Measurements from ENCODE around the gene BCAR3. TPM values are rescaled to one million over a fixed set of nuclear protein-coding genes. Genes with fewer than 3 reads are reported as not detected.

Gene BCAR3
- total RNA-seq, 1 experiment from 2014 or later = 33.9 TPM

GRCh38 chr1:93611668-93612067 lies 70.0 kb downstream of the BCAR3 start:
- CTCF ChIA-PET = no interaction called here
- no peak overlapping the region for H3K4me3 ChIP-seq (ENCODE audit: low read depth in 2 of 2, low read length in 2 of 2)
- no peaks in the 10 kb centered on the region for H3K27me3 ChIP-seq (ENCODE audit: control insufficient read depth, insufficient read depth, low read length)
- no peak for ATAC-seq
- peaks cover 56% of the 10 kb centered on the region for H3K4me1 ChIP-seq (ENCODE audit: control insufficient read depth, insufficient read depth, low read length)
- intact Hi-C loops (cut with micrococcal nuclease; ENCODE audit: unreplicated experiment) (loop anchor here (10.0 kb wide), 1 partner anchor 177 kb away; no protein-coding TSS in a partner anchor), in situ Hi-C loops (cut with HindIII; ENCODE audit: low pct_unique_long_range_greater_than_20kb, low sequenced_read_pairs) (no loop called here)
- TSS peak; percentile 22 for BruUV-seq (replicated peaks)
- H3K9me3 ChIP-seq (ENCODE audit: control insufficient read depth, insufficient read depth, low read depth, low read length) = no peaks in the 10 kb centered on the region
- TF ChIP-seq REST (IDR thresholded peaks at IDR 0.05; ENCODE audit: insufficient read depth in 1 of 2, low read depth in 2 of 2, low read length in 1 of 2) (no peak), SIN3A (IDR thresholded peaks at IDR 0.05; ENCODE audit: borderline replicate concordance, insufficient read depth, low read depth, low read length) (no peak), CTCF (IDR thresholded peaks at IDR 0.05) (no peak), TCF7L2 (IDR thresholded peaks at IDR 0.05; ENCODE audit: low read depth, low read length) (no peak), POLR2AphosphoS5 (IDR thresholded peaks at IDR 0.05; ENCODE audit: low read depth, low read length) (no peak)
- H3K36me3 ChIP-seq (ENCODE audit: control insufficient read depth, insufficient read depth, low read length) = no peaks in the 10 kb centered on the region
- POLR2A ChIA-PET = no interaction called here
- DNase-seq (ENCODE audit: low read depth, low spot score) = no peak
- no peak overlapping the region for H3K27ac ChIP-seq (ENCODE audit: low read length)

GRCh38 chr1:93609536-93609935 lies 72.1 kb downstream of the BCAR3 start:
- Histone ChIP-seq H3K36me3 (ENCODE audit: control insufficient read depth, insufficient read depth, low read length) (no peaks in the 10 kb centered on the region), H3K4me1 (ENCODE audit: control insufficient read depth, insufficient read depth, low read length) (peaks cover 52% of the 10 kb centered on the region), H3K9me3 (ENCODE audit: control insufficient read depth, insufficient read depth, low read depth, low read length) (no peaks in the 10 kb centered on the region), H3K27me3 (ENCODE audit: control insufficient read depth, insufficient read depth, low read length) (no peaks in the 10 kb centered on the region), H3K27ac (ENCODE audit: low read length) (no peak overlapping the region; the same call in none of the 2 replicates), H3K4me3 (ENCODE audit: low read depth in 2 of 2, low read length in 2 of 2) (no peak overlapping the region)
- TF ChIP-seq TCF7L2 (IDR thresholded peaks at IDR 0.05; ENCODE audit: low read depth, low read length) (no peak), SIN3A (IDR thresholded peaks at IDR 0.05; ENCODE audit: borderline replicate concordance, insufficient read depth, low read depth, low read length) (no peak), CTCF (IDR thresholded peaks at IDR 0.05) (no peak), REST (IDR thresholded peaks at IDR 0.05; ENCODE audit: insufficient read depth in 1 of 2, low read depth in 2 of 2, low read length in 1 of 2) (no peak)
- intact Hi-C loops (cut with micrococcal nuclease; ENCODE audit: unreplicated experiment) = no loop called here
- BruUV-seq (replicated peaks) = no TSS peak
- ATAC-seq (no peak), DNase-seq (ENCODE audit: low read depth, low spot score) (no peak)
- in situ Hi-C loops (cut with HindIII; ENCODE audit: low pct_unique_long_range_greater_than_20kb, low sequenced_read_pairs) = no loop called here
- ChIA-PET CTCF (no interaction called here), POLR2A (no interaction called here)

All from Panc1 (cell line).